ENCODE measurements around the gene GATA2.

Gene GATA2

DNA sequence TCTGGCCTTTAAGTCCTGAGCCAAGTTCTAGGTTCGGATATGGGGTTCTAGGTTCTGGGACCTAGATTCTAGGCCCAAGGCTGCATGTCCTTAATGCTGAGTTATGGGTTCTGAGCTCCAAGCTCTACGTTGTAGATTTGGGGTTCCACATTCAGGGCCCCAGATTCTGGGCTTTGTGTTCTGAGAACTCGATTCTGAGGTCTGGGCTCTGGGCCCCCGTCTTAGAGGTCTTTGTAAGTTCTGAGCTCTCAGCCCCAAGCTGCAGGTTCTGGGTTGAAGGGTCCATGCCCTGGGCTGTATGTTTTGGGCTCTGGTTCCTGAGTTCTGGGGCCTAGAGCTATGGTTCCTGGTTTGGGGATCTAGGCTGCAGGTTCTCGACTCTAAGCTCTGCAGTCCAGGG is 16.3 kb downstream of the GATA2 start:
- no peak for DNase-seq (ENCODE audit: low read depth)
- TF ChIP-seq, protein P1, sequence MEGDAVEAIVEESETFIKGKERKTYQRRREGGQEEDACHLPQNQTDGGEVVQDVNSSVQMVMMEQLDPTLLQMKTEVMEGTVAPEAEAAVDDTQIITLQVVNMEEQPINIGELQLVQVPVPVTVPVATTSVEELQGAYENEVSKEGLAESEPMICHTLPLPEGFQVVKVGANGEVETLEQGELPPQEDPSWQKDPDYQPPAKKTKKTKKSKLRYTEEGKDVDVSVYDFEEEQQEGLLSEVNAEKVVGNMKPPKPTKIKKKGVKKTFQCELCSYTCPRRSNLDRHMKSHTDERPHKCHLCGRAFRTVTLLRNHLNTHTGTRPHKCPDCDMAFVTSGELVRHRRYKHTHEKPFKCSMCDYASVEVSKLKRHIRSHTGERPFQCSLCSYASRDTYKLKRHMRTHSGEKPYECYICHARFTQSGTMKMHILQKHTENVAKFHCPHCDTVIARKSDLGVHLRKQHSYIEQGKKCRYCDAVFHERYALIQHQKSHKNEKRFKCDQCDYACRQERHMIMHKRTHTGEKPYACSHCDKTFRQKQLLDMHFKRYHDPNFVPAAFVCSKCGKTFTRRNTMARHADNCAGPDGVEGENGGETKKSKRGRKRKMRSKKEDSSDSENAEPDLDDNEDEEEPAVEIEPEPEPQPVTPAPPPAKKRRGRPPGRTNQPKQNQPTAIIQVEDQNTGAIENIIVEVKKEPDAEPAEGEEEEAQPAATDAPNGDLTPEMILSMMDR (IDR thresholded peaks at IDR 0.05; ENCODE audit: control insufficient read depth, insufficient read depth, low read depth, low read length, missing control alignments), result no peak
- H3K4me3 ChIP-seq (ENCODE audit: control insufficient read depth, low read depth, low read length), result no peak overlapping the region

- DNase-seq (ENCODE audit: low read depth), result no peak
- H3K4me3 ChIP-seq (ENCODE audit: control insufficient read depth, low read depth, low read length), result no peak overlapping the region
- TF ChIP-seq, protein P1 (IDR thresholded peaks at IDR 0.05; ENCODE audit: control insufficient read depth, insufficient read depth, low read depth, low read length, missing control alignments), result no peak
Observed at GRCh38 chr3:128475355-128475754, 17.6 kb downstream of the GATA2 start.

DNA sequence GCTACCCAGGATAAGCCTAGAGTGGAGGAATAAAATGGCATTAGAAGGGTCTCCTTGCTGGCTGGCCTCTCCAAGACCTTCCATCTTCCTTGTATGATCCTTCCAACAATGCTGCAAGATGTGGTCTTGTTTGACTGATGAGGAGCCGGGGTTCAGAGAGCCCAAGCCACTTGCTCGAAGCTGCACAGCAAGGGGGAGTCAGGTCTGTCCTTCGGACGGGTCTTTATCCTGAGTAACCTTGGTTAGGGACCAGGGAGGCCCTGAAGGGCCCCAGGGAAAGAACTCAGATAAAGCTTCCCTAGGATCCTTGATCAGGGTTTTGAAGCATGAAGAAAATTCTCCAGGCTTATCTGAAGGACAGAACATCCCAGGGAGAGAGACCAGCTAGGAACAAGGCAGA is 19.3 kb downstream of the GATA2 start:
- DNase-seq (ENCODE audit: low read depth), result no peak
- H3K4me3 ChIP-seq (ENCODE audit: control insufficient read depth, low read depth, low read length), result no peak overlapping the region
- TF ChIP-seq, protein P1 (IDR thresholded peaks at IDR 0.05; ENCODE audit: control insufficient read depth, insufficient read depth, low read depth, low read length, missing control alignments), result no peak

- TF ChIP-seq, protein P1 (IDR thresholded peaks at IDR 0.05; ENCODE audit: control insufficient read depth, insufficient read depth, low read depth, low read length, missing control alignments), result no peak
- no peak for DNase-seq (ENCODE audit: low read depth)
- no peak overlapping the region for H3K4me3 ChIP-seq (ENCODE audit: control insufficient read depth, low read depth, low read length)
Observed at GRCh38 chr3:128473180-128473519, 19.9 kb downstream of the GATA2 start.

DNA sequence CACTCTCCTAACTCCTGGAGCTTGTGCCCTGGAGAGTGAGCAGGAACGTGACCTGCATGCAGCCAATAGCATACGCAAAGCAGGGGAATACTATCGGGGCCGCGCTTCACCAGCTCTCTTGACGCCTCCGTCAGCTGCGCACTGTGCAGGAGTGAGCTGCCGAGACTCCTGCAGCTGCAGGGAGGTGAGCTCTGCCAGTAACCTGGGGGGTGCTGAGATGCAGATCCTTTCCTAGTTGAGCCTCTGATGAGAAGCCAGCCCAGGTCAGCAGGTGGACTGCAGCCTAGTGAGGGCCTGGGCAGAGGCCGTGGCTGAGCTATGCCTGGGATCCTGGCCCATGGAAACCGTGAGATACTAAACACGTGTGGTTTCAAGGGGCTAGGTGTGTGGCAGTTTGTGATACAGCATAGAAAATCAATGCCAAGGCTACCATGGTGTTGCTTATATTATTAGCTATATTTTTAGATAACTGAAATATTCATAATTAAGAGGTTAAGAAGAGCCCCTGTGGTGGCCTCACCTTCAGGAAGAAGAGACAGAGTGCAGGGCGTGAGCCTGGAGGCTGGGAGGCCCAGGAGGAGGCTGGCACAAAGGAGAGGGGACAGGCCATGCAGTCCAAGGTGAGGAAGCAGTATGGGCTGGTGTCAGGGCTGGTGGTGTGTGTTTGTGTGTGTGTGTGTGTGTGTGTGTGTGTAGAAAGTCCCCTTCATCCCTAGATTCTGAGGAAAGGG is 20.4 kb downstream of the GATA2 start:
- no peak for DNase-seq (ENCODE audit: low read depth)
- no peak overlapping the region for H3K4me3 ChIP-seq (ENCODE audit: control insufficient read depth, low read depth, low read length)
- TF ChIP-seq, protein P1 (IDR thresholded peaks at IDR 0.05; ENCODE audit: control insufficient read depth, insufficient read depth, low read depth, low read length, missing control alignments), result no peak

- TF ChIP-seq, protein P1 (IDR thresholded peaks at IDR 0.05; ENCODE audit: control insufficient read depth, insufficient read depth, low read depth, low read length, missing control alignments), result no peak
- DNase-seq (ENCODE audit: low read depth), result no peak
- H3K4me3 ChIP-seq (ENCODE audit: control insufficient read depth, low read depth, low read length), result no peak overlapping the region
Observed at GRCh38 chr3:128471720-128472119, 21.3 kb downstream of the GATA2 start.

Data from AG09309 (cell line).